Measurements from ENCODE around the gene TIGD1.

Gene TIGD1

DNA sequence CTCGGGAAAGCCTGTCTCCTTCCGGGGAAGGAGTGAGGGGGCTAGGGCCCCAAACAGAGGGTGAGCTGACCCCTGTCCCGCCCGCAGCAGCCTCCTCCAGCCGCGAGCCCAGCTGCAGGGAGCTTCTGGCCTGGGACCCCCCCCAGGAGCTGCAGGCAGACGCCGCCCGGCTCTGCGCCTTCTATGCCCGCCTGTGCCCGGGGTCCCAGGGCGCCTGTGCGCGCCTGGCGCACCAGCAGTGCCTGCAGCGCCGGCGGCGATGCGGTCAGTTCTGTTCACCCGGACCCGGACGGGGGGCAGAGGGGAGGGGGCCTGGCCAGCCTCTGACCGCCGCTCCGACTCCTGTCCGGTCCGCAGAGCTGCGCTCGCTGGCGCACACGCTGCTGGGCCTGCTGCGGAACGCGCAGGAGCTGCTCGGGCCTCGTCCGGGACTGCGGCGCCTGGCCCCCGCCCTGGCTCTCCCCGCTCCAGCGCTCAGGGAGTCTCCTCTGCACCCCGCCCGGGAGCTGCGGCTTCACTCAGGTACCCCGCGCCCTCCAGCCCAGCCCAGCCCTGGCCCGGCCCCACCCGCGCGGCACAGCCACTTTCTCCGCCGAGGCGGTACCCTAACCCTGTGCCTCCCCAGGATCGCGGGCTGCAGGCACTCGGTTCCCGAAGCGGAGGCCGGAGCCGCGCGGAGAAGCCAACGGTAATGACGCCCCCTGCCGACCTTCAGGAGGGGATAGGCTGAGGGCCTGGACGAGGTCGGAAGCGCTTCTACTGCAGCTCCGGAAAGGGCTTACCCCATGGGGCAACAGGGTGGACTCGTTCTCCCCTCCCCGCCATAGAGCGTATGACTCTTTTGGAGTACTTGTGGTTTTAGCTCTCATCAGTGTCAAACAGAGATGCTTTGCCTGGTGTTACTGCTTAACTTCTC lies 26.4 kb downstream of the TIGD1 start:
- peak; percentile 11 for DNase-seq (ENCODE audit: low spot score)

DNA sequence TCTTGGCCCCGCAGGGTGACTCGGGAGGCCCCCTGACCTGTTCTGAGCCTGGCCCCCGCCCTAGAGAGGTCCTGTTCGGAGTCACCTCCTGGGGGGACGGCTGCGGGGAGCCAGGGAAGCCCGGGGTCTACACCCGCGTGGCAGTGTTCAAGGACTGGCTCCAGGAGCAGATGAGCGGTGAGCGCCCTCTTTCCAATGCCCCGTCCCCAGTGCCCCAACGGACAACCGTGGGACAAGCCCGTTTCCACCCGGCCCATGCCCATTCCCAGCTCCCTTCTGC lies 27.0 kb downstream of the TIGD1 start:
- DNase-seq (ENCODE audit: low spot score): no peak

DNA sequence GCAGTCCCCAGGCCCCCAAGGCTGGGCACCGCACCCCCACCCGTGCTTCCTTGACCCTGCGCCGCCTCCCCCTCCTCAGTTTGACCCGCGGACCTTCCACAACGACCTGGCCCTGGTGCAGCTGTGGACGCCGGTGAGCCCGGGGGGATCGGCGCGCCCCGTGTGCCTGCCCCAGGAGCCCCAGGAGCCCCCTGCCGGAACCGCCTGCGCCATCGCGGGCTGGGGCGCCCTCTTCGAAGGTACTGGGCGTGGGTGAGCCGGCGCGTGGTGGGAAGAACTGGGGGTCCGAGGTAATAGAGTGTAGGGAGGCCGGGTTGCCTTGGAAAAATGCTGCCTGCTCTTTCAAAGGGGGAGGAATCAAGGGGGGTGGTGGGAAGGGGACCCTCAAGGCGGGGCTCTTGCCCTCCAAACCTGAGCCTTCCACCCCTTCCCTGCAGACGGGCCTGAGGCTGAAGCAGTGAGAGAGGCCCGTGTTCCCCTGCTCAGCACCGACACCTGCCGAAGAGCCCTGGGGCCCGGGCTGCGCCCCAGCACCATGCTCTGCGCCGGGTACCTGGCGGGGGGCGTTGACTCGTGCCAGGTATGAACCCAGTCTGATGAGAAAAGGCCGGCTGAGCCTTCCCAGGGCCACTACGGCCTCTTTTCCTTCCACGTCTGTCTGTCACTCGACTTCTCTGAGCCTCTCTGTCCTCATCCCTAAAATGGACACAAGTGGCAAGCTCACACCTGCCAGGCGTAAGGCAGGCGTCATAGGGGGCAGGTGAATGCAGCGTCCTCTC lies 27.5 kb downstream of the TIGD1 start:
- DNase-seq (ENCODE audit: low spot score): no peak

DNA sequence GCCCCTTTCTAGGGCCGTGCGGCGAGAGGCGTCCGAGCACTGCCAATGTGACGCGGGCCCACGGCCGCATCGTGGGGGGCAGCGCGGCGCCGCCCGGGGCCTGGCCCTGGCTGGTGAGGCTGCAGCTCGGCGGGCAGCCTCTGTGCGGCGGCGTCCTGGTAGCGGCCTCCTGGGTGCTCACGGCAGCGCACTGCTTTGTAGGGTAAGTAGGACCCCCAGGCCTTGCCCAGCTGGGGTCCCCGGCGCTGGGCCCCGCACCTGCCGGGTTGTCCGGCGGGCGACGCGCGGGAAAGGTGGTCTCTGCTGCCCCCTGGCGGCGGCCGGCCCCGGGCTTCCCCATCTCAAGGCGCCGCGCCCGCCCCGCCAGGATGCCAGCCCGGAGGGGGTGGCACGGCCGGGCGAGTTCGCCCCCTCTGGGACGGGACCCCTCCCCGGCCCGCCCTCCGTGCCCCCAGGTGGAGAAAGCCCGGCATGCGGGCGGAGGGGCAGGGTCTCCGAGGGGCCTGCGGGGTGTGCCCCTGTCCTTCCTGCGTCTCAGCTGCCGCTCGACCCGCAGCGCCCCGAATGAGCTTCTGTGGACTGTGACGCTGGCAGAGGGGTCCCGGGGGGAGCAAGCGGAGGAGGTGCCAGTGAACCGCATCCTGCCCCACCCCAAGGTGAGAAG lies 28.3 kb downstream of the TIGD1 start:
- DNase-seq (ENCODE audit: low spot score): peak; percentile 54

DNA sequence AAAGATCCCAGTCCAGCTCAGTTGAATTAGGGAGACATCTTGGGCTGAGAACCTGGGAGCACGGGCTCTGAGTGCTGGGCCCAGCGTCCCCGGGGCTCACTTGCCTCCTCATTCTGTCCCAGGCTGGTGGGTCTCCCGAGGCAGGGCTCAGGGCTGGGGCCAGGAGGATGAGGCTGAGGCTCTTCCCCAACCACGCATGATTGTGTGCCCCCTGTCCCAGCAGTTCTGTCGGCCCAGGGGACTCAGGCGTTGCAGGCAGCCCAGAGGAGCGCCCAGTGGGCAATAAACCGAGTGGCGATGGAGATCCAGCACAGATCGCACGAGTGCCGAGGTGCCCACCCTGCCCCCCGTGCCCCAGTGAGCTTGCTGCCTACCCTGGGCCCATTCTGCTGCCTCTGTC lies 29.3 kb downstream of the TIGD1 start:
- no peak for DNase-seq (ENCODE audit: low spot score)

DNA sequence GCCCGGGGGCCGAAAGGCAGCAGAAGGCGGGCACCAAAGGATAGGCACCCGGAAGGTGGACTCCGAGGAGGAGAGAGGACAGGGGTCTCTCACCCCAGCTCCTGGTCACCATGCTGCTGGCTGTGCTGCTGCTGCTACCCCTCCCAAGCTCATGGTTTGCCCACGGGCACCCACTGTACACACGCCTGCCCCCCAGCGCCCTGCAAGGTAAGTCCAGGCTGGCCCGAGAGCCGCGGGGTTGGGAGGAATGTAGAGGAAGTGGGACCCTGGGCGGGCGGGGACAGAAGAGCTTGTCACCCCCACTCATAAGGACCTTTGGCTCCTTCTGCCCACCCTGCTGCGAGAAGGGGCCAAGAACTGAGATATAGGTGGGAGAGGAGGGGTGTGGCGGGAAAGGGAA lies 29.9 kb downstream of the TIGD1 start:
- DNase-seq (ENCODE audit: low spot score): no peak

DNA sequence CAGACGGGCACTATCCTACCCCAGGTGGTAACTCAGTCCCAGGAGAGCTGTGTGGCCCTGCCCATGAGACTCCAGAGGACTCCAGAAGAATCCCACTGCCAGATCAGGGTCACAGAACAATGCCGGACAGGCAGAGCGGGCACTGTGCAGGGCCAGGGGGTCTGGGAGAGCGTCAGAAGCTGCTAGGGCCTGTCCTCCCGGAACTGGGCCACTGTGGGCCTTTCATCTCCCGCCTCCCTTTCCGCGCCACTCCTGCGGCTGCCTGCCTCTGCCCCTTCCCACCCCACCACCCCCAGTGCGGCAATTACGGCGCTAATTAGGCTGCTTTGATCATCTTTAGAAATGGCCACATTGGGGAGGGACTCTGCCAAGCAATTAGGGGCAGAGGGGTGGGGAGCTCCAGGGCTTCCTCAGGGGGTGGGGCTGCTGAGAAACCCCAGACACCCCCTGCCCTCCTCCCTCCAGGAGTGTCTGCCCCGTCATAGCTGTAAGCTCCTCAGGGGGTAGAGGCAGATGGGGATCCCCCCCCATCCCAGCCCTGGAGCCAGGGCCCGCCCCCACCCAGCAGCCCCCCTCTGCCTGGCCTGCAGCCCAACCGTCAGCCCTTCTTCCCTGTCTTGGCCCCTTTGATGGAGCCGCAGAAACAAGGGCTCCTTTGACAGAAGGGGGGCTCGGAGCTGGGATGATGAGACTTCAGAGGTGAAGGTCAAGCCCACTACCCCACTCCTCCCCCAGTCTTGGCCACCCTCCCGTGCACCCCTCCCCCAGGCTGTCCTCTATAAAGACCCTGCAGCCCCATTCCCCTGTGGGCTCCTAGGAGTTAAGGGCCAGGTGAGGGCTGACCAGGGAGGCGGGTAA lies 30.5 kb downstream of the TIGD1 start, which contains the start of gene PRSS56:
PRSS56 (plus strand) TSS at position 808 of the 858 bp plus-strand sequence. CDS start 211 bp downstream, outside the sequence.
- no peak for DNase-seq (ENCODE audit: low spot score)

DNA sequence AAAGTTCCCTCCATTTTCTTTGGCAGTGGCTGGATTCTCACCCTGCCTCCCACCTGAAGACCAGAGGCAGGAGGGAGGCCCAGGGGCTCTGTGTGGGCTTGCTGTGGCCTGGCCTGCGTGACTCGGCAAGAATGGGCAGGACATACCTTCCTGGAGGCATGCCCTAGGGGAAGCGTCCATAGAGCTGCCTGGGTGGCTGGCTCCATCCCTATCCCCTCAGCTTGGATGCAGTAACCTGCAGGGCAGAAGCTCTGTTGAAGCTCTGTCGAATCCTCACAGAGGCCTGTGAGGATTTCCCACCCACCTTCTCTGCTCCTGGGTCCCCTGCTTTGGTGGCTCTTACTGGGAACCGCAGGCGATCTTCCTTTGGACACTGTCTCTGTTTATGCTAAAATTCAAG lies 31.5 kb downstream of the TIGD1 start:
- no peak for DNase-seq (ENCODE audit: low spot score)

DNA sequence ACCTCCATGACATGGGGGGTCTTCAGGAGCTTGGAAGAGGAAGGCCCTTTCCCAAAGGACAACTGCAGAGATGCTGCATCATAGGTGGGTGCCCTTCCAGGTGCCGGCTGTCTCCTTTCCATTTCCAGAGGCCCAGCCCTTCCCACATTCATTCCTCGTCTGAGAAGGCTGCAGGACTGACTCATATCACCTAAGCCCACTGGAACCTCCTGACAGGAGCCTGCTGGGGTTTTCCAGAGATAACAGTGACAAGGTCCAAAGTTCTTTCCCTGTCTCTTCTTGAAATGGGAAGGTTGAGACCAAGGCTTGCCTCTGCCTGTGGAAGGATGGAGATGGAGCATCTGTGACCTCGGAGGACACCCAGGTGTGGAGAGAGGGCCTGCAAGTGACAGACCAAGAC lies 33.8 kb downstream of the TIGD1 start:
- DNase-seq (ENCODE audit: low spot score): no peak

DNA sequence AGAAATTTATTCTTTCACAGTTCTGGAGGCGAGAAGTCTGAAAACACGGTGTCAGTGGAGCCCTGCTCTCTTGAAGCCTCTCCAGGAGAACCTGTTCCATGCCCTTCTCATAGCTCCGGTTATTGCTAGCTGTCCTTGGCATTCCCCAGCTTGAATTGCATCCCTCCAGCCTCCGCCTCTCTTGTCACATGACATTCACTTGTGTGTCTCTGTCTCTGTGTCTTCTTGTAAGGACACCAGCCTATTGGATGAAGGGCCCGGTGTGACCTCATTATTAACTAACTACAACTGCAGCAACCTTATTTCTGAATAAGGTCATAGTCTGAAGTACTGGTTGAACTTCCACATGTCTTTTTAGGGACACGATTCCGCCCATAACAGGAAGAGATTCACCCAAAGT lies 34.7 kb downstream of the TIGD1 start:
- no peak for DNase-seq (ENCODE audit: low spot score)

DNA sequence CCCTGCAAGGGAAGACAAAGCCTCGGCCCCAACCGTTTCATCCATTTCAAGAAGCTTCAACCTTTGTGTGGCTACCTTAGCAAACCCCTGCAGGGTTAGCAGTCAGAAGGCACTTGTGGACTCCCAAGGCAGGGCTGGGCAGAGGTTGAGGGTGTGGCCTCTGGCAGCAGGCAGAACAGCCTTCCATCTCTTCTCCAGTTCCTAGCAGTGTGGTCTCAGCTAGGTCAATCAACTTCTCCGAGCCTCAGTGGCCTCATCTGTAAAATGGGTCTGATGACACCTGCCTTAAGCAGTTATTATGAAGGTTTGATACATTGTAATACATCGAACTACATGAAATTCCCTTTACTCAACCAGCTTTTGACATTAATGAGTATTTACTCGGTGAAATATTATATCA lies 37.0 kb downstream of the TIGD1 start:
- DNase-seq (ENCODE audit: low spot score): no peak

DNA sequence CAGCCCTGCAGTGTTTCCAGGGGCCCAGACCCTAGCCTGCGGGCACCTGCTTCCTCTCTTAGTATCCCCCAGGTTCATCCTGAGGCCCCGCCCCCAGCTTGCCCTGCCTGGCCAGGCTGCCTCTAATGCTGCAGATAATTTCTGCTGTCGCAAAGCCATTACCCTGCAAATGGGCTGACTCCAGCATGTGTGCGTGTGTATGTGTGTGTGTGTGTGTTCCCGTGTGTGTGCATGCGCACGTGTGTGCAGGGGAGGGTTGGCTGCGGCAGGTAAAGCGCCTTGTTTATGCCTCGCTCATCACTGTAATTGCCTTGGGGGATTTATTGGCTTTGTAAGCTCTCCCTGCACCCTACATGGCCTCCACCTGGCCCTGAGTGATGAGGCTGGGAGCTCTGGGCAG lies 37.8 kb downstream of the TIGD1 start:
- no peak for DNase-seq (ENCODE audit: low spot score)

DNA sequence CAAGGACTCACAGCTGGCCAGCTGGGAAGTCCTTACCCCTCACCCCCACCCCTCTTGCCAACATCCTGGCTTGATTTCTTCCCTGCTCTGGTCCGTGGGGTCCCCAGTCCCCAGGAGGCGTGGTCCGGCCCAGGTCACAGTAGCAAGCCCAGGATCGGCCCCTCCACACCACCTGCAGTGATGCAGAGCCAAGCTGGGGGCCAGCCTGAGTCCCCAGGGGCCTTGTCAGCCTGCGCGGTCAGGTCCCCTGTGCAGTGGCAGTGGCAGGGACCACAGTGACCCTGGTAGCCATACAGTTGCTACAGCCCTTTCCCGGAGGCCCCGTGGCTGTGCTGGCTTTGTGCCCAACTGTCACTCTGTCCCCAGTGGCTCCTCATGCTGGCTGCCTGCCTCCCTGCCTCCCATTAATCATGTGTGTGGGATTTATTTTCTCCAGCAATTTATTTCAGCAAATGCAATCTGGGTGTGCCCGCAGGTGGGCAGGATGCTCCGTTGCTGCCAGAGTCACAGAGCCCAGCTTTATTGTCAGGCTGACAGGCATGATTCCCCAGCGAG lies 38.9 kb downstream of the TIGD1 start:
- no peak for DNase-seq (ENCODE audit: low spot score)

DNA sequence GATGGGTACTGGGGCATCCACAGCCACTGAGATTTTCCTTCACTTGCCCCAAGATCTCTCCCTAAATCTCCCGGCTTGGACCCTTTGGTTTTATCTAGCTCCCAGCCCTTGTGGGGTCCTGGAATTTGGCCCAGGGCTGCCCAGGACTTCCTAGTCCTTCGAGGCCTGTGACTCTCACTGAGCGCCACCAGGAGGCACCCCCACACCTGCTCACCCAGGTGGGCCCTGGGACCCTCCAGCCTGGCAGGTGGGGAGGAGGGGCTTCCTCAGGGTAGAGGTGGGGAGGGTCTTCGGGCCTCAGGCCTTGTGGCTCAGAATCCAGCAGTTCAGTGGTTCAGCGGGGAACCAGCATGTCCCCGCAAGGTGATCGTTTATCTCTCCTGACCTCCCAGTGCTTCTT lies 42.1 kb downstream of the TIGD1 start:
- no peak for DNase-seq (ENCODE audit: low spot score)

DNA sequence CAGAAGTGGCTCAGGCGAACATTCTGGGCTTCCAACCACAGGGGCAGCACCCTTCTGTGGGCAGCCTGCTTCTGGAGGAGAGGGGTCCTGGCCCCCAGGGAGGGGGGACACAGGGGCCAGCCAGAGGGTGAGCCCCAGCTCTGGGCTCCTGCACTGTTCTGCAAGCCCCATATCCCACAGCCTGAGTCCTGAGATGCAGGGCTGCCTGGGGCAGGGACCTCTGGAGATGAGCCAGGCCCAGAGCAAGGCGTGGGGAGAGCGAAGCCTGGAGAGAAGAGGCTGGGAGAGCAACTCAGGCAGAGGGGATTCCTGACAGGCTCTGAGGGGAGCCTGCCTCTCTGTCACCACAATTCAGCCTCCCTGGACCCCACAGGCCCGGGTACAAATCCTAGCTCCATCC lies 43.6 kb downstream of the TIGD1 start:
- no peak for DNase-seq (ENCODE audit: low spot score)

DNA sequence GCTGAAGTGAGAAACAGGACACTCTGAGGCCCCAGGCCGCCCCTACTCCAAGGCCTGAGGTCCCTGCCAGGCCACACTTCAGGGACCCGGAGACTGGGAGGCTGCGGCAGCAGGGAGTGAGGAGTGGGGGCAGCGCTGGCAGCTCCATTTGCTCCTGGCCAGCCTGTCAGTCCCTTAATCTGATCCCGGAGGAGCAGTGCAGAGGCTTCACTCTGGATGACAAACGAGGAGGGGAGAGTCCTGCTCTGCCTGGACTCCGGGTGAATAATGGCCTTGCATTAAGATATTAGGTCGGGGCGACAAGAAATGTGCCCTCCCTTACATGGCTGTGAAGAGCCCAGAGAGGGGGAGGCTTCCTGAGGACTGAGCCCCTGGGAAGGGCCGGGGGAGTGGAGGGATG lies 44.5 kb downstream of the TIGD1 start:
- no peak for DNase-seq (ENCODE audit: low spot score)

DNA sequence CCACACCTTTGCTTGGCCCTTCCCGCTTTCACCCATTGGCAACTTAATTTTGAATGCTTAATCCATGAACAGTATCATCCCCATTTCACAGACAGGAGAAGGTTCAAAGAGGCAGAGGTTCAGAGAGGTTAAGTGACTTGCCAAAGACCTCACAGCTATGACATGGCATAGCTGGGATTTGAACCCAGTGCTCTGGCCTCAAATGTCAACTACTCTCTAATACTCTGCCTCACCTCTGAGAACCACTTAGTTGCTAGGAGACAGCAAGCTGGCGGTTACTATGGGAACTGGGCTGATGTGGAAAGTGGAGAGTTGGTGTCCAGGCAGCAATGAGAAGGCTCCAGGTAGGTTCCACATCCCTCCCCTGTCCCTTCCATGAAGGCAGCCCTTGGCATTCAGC lies 45.9 kb downstream of the TIGD1 start:
- no peak for DNase-seq (ENCODE audit: low spot score)

DNA sequence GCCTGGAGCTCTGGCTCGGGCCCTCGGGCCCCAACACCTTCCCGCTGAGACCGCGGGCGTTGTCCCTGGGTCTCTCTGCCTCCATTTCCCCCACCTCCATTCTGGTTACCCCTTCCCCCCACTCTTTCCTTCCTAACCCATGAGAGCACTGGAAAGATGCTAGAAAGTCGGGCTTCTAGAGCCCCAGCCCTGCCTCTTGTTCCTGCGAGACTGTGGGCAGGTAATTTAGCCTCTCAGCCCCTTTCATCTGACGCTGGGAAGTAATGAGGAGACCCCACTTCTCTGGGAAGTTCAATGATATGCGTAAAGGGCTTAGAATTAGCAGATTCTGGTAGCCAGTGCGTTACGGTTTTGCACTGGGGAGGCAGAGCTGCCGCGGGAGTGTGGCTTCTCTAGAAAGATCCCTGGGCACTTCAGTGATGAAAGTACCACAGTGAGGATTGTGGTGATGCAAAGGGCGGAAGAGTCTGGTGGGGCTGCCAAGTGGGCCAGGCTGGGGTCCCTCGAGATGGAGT lies 46.5 kb downstream of the TIGD1 start:
- DNase-seq (ENCODE audit: low spot score): no peak

DNA sequence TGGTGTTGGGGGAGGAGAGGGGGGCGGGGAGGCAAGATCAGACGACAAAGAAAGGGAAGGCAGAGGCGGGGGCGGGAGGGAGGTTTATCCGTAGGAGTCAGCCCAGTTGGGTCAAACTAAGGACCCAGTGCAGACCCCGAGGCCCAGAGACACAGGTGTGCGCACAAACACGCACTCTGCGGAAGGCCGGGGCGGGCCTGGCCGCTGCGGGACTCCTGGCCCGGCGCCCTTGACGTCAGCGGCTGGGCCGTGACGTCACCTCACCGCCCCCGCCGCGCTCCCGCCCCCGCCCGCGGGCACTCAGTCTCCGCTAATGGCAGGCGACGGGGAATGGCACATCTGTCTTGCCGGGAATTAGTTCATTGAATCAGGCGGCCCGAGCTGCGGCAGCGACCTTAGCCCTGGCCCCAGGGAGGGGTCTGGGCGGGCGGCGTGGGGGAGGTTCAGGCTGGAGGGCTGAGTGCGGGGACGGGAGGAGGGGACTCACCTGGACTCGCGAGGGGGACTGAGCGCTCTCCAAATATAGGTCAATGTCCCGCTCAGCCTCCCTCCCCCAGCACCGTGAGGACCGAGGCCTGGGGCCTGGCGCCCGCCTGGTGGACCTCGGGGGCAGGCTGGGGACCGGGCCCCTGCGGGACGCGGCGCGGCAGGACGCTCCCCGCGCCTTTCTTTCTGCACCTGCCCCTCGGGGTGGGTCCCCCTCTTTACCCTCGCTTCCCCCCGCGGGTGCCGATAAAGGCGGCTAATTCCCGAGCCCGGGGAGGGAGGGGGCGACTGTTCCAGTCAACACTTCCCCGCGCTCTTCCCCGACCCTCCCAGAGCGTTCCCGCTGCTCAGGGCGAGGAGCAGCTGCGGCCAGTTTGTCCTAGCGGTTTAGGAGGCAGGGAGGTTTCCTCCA lies 47.2 kb downstream of the TIGD1 start:
- DNase-seq (ENCODE audit: low spot score): no peak

DNA sequence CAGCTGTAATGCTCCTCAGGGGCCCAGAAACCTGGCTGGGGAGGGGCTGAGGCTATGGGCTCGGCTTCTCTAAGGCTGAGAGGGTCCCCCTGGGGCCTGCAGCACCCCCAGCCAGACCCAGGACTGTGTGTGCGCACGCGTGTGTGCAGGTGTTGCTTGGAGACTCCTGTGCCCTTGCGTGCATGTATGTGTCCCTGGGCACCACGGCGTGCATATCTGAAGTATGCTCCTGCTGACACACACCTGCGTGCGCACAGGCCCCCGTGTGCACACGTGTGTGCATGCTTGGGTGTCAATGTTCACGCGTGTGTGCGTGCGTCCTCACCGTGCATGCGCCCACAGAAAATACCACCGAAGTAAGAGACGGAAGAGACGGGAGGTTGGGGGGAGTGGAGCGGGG lies 47.8 kb downstream of the TIGD1 start:
- no peak for DNase-seq (ENCODE audit: low spot score)
